Left lung (tissue), 10 donors: ENCODE measurements around the gene PRKG1. TPM values are rescaled to one million over a fixed set of nuclear protein-coding genes. Genes with fewer than 3 reads are reported as not detected.

Source experiments
- ATAC-seq: fragments of 200-7000 bp; cut with Tn5 transposase; one replicate; pipeline ENCODE4 v1.9.1; 2020; ENCODE audit warnings: moderate library complexity
- DNase-seq, 4 donors: peaks; one replicate each; pipeline ENCODE4 v3.0.0-alpha.2; 2013 to 2020
- H3K27ac ChIP-seq, 2 donors: fragments of 200-600 bp; sonication (generic) in 1 of 2; one replicate each; pipeline versions ENCODE4 v1.5.0 to v1.8.0; 2020 to 2021
- H3K27me3 ChIP-seq, 2 donors: fragments of 200-600 bp; sonication (generic) in 1 of 2; one replicate each; pipeline versions ENCODE4 v1.5.0 to v1.8.0; 2020 to 2021
- H3K36me3 ChIP-seq, 2 donors: fragments of 200-600 bp; sonication (generic) in 1 of 2; one replicate each; pipeline versions ENCODE4 v1.5.0 to v1.8.0; 2020 to 2021
- H3K4me1 ChIP-seq, 2 donors: fragments of 200-600 bp; one replicate each; pipeline ENCODE4 v1.8.0; 2021
- H3K4me3 ChIP-seq, 2 donors: fragments of 200-600 bp; sonication (generic) in 1 of 2; one replicate each; pipeline versions ENCODE4 v1.5.0 to v1.8.0; 2020 to 2021; ENCODE audit warnings: mild to moderate bottlenecking in 1 of 2
- H3K9me3 ChIP-seq, 2 donors: fragments of 200-600 bp; sonication (generic) in 1 of 2; one replicate each; pipeline versions ENCODE4 v1.5.0 to v1.8.0; 2020 to 2021
- intact Hi-C, 2 donors: fragments of 100-400 bp; cut with DNase I; formaldehyde crosslinking; loops; one replicate each; pipeline versions ENCODE4 v1.11.2 to v1.14.2; 2022
- polyA plus RNA-seq, 6 donors: library from polyadenylated mRNA; unstranded; fragments of 120-200 nt; gene quantifications; one replicate each; pipeline ENCODE4 v1.2.1, GENCODE V29; 2013; ENCODE audit not compliant: insufficient read length in 6 of 6
- total RNA-seq, 2 donors: library from RNA; stranded (reverse); fragmentation: NEBNext Ultra II Directional; extraction: Animal tissue kit (Norgen Biotek cat#: 25700); gene quantifications; one replicate each; pipeline ENCODE4 v1.2.1, GENCODE V29; 2021
- TF ChIP-seq, protein P1 (sequence below), 2 donors: fragments of 200-600 bp; sonication (generic) in 1 of 2; IDR thresholded peaks; one replicate each; pipeline versions ENCODE4 v1.5.0 to v1.8.0; 2021; ENCODE audit warnings: antibody characterized with exemption in 2 of 2
- donor health status: DM: no; HTN: yes; CAD: no.
- donor health status: DM: no; HTN: no; CAD: no.

Gene PRKG1
- total and polyA plus RNA-seq, 8 donors, result 15.6 to 29.0 (median 17.8) TPM

DNA sequence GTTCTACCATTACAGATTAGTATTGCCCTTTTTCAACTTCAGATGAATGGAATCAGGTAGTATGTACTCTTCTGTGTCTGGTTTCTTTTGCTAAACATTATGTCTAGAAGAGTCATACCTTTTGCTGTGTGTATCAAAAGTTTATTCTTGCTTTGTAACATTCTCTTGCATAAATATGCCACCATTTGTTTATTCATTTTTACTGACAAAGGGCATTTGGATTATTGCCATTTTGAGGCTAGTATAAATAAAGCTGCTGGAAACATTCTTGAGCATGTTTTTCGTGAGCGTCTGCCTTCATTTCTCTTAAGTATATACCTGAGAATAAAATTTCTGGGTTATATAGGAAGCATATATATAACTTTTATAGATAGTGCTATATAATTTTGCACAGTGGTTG is 746.8 kb downstream of the PRKG1 start:
- DNase-seq (no peak), ATAC-seq (no peak)
- TF ChIP-seq, protein P1, sequence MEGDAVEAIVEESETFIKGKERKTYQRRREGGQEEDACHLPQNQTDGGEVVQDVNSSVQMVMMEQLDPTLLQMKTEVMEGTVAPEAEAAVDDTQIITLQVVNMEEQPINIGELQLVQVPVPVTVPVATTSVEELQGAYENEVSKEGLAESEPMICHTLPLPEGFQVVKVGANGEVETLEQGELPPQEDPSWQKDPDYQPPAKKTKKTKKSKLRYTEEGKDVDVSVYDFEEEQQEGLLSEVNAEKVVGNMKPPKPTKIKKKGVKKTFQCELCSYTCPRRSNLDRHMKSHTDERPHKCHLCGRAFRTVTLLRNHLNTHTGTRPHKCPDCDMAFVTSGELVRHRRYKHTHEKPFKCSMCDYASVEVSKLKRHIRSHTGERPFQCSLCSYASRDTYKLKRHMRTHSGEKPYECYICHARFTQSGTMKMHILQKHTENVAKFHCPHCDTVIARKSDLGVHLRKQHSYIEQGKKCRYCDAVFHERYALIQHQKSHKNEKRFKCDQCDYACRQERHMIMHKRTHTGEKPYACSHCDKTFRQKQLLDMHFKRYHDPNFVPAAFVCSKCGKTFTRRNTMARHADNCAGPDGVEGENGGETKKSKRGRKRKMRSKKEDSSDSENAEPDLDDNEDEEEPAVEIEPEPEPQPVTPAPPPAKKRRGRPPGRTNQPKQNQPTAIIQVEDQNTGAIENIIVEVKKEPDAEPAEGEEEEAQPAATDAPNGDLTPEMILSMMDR (IDR thresholded peaks at IDR 0.05), result no peak
- no peaks in the 10 kb centered on the region for H3K4me1 ChIP-seq
- no peaks in the 10 kb centered on the region for H3K27me3 ChIP-seq
- no peak overlapping the region for H3K27ac ChIP-seq
- H3K4me3 ChIP-seq, result no peak overlapping the region
- intact Hi-C loops, result no loop called here
- H3K36me3 ChIP-seq, result no peaks in the 10 kb centered on the region
- peaks cover 0 to 2% of the 10 kb centered on the region in 2 donors for H3K9me3 ChIP-seq

DNA sequence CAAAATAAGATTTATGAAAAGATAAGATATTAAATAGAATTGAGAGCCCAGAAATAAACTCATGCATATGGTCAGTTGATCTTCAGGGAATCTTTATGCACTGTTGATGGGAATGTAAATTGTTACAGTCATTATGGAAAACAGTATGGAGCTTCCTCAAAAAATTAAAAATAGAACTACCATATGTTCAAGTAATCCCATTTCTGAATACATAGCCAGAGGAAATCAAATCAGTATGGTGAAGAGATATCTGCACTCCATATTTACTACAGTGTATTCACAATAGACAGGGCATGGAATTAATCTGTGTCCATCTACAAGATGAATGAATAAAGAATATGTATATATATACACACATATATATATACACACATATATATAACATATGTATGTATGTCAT is 747.5 kb downstream of the PRKG1 start:
- intact Hi-C loops, result no loop called here
- DNase-seq (no peak), ATAC-seq (no peak)
- Histone ChIP-seq H3K27ac (no peak overlapping the region), H3K27me3 (no peaks in the 10 kb centered on the region), H3K36me3 (no peaks in the 10 kb centered on the region), H3K4me1 (no peaks in the 10 kb centered on the region), H3K9me3 (peaks cover 0 to 2% of the 10 kb centered on the region in 2 donors), H3K4me3 (no peak overlapping the region)
- TF ChIP-seq, protein P1 (IDR thresholded peaks at IDR 0.05), result no peak

DNA sequence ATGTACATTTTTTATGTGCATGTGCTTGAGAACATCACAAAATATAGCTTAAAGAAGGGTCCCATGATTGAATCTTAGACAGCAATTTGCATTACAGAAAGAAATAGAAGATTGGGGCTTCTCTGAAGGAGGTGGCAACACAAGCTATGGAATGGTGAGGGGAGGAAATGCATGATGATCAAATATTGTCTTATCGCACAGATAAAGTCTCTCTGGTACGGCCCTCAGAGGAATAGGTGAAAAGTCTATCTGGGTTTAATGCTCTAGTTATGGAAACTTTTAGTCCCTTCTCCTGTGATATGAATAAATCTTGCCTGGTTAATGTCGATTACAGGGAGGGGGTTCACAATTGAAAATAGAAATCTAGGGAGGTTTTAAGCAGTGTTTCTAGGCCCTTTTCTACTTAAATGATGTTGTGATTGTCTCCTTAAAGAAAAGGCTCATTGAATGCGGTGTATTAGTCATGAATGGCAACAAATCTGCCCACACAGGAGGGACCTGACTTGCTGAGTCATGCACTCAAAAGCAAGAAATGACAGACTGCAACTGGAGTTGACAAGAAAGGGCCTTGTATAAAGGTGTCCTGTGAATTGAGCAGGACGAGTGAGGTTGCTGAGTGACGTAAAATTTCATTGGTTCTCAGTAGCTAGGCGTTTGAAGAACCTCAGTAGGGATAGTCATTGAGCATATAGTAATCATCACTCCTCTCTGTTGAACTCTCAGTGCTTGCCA is 758.5 kb downstream of the PRKG1 start:
- Histone ChIP-seq H3K4me1 (no peaks in the 10 kb centered on the region), H3K27ac (no peak overlapping the region), H3K4me3 (no peak overlapping the region), H3K36me3 (no peaks in the 10 kb centered on the region), H3K27me3 (no peaks in the 10 kb centered on the region), H3K9me3 (peaks cover 0 to 7% of the 10 kb centered on the region in 2 donors)
- DNase-seq (no peak), ATAC-seq (peak; percentile 81)
- intact Hi-C loops, result no loop called here
- TF ChIP-seq, protein P1 (IDR thresholded peaks at IDR 0.05), result no peak

- DNase-seq (no peak), ATAC-seq (no peak)
- Histone ChIP-seq H3K27ac (no peak overlapping the region), H3K36me3 (no peaks in the 10 kb centered on the region), H3K4me1 (no peaks in the 10 kb centered on the region), H3K27me3 (no peaks in the 10 kb centered on the region), H3K9me3 (peaks cover 0 to 7% of the 10 kb centered on the region in 2 donors), H3K4me3 (no peak overlapping the region)
- intact Hi-C loops, result no loop called here
- TF ChIP-seq, protein P1 (IDR thresholded peaks at IDR 0.05), result no peak
These were observed 760.3 kb downstream of the PRKG1 start for GRCh38 chr10:51834548-51834947.

DNA sequence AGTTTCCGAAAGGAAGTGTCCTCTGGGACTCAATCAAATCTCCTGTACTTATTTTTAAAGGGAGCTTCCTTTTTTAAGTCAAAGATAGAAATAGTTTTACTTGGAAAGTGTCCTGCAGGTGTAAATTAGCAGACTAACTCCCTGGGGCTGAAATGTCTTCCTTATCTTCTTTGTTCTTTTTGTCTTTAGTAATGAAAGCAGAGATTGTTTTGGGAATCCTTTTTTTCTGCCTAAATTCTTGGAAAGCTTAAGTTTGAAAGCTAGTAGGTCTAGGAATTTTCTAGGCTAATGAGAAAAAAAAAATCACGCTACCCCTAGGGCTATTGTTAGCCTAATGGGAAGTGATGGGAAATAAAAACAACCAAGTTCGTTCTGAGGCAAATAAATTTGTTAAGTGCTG is 764.2 kb downstream of the PRKG1 start:
- no peaks in the 10 kb centered on the region for H3K4me1 ChIP-seq
- TF ChIP-seq, protein P1 (IDR thresholded peaks at IDR 0.05), result no peak
- no peaks in the 10 kb centered on the region for H3K27me3 ChIP-seq
- no peaks in the 10 kb centered on the region for H3K36me3 ChIP-seq
- H3K4me3 ChIP-seq, result no peak overlapping the region
- ATAC-seq, result no peak
- H3K9me3 ChIP-seq, result peaks cover 0 to 7% of the 10 kb centered on the region in 2 donors
- DNase-seq, result no peak
- intact Hi-C loops, result no loop called here
- no peak overlapping the region for H3K27ac ChIP-seq
